Muscle of leg (tissue), 11 donors: ENCODE data around the gene PSAPL1. TPM values are rescaled to one million over a fixed set of nuclear protein-coding genes. Genes with fewer than 3 reads are reported as not detected.

Experiments used
- DNase-seq: peaks from one replicate; pipeline ENCODE4 v3.0.0; 2013
- H3K27ac ChIP-seq: one replicate; pipeline ENCODE4 v1.5.1; 2013; ENCODE audit warnings: mild to moderate bottlenecking, low read length, control low read depth
- H3K27me3 ChIP-seq: one replicate; pipeline ENCODE4 v1.6.1; 2013; ENCODE audit warnings: low read length; ENCODE audit not compliant: control insufficient read depth, insufficient read depth
- H3K36me3 ChIP-seq: one replicate; pipeline ENCODE4 v1.6.1; 2013; ENCODE audit warnings: low read length; ENCODE audit not compliant: control insufficient read depth, insufficient read depth
- H3K4me1 ChIP-seq: one replicate; pipeline ENCODE4 v1.6.1; 2013; ENCODE audit warnings: low read length; ENCODE audit not compliant: control insufficient read depth, insufficient read depth
- H3K4me3 ChIP-seq: one replicate; pipeline ENCODE4 v1.5.1; 2013; ENCODE audit warnings: low read length, control low read depth
- H3K9me3 ChIP-seq: replicated peaks from 2 replicates; pipeline ENCODE4 v1.6.1; 2013; ENCODE audit warnings: low read depth, low read length; ENCODE audit not compliant: control insufficient read depth
- WGBS: methylation state at CpG from one replicate; pipeline ENCODE4 v1.1.5; 2013; ENCODE audit warnings: missing lambda C conversion rate; ENCODE audit not compliant: insufficient coverage; 5-methylcytosine and 5-hydroxymethylcytosine counted together
- polyA plus RNA-seq, 8 donors: library from polyadenylated mRNA; unstranded; fragments of 120-200 nt; gene quantifications; one replicate each; pipeline versions ENCODE4 v1.2.1 to v1.2.3, GENCODE V29; 2013; ENCODE audit warnings: inconsistent platforms in 1 of 8, low replicate concordance in 1 of 8; ENCODE audit not compliant: insufficient read length in 8 of 8, insufficient read depth in 1 of 8
- total RNA-seq: library from RNA; stranded (reverse); fragments of 120-200 nt; gene quantifications from one replicate; pipeline ENCODE4 v1.2.4, GENCODE V29; 2013

Gene PSAPL1
- total and polyA plus RNA-seq, 9 donors: not detected

- Histone ChIP-seq H3K4me1 (peaks cover 10% of the 10 kb centered on the region), H3K36me3 (no peaks in the 10 kb centered on the region), H3K27ac (no peak overlapping the region), H3K27me3 (no peaks in the 10 kb centered on the region), H3K4me3 (no peak overlapping the region), H3K9me3 (no peaks in the 10 kb centered on the region)
- 90% methylated on average over 24 of the region's 28 CpGs for WGBS
- no peak for DNase-seq
These were observed 1.2 kb downstream of the PSAPL1 start for GRCh38 chr4:7433376-7434140.

GRCh38 chr4:7432531-7433375, 2.0 kb downstream of the PSAPL1 start:
- H3K4me1 ChIP-seq: peaks cover 14% of the 10 kb centered on the region
- no peaks in the 10 kb centered on the region for H3K27me3 ChIP-seq
- H3K4me3 ChIP-seq: no peak overlapping the region
- H3K27ac ChIP-seq: no peak overlapping the region
- no peaks in the 10 kb centered on the region for H3K36me3 ChIP-seq
- no peak for DNase-seq
- H3K9me3 ChIP-seq: no peaks in the 10 kb centered on the region
- 79% methylated on average over 16 of the region's 23 CpGs for WGBS

GRCh38 chr4:7431696-7432530, 2.8 kb downstream of the PSAPL1 start:
- H3K4me1 ChIP-seq: peaks cover 20% of the 10 kb centered on the region
- H3K9me3 ChIP-seq: no peaks in the 10 kb centered on the region
- H3K27me3 ChIP-seq: no peaks in the 10 kb centered on the region
- WGBS: 86% methylated on average over 26 of the region's 27 CpGs
- DNase-seq: no peak
- H3K27ac ChIP-seq: no peak overlapping the region
- no peaks in the 10 kb centered on the region for H3K36me3 ChIP-seq
- H3K4me3 ChIP-seq: no peak overlapping the region

- Histone ChIP-seq H3K4me1 (peaks cover 20% of the 10 kb centered on the region), H3K36me3 (no peaks in the 10 kb centered on the region), H3K27me3 (no peaks in the 10 kb centered on the region), H3K27ac (no peak overlapping the region), H3K9me3 (no peaks in the 10 kb centered on the region), H3K4me3 (no peak overlapping the region)
- 78% methylated on average over 16 of the region's 17 CpGs for WGBS
- DNase-seq: no peak
These were observed 3.6 kb downstream of the PSAPL1 start for GRCh38 chr4:7430965-7431695.

GRCh38 chr4:7430368-7430964, 4.3 kb downstream of the PSAPL1 start:
- Histone ChIP-seq H3K9me3 (no peaks in the 10 kb centered on the region), H3K4me1 (peaks cover 20% of the 10 kb centered on the region), H3K4me3 (no peak overlapping the region), H3K27ac (no peak overlapping the region), H3K27me3 (no peaks in the 10 kb centered on the region), H3K36me3 (no peaks in the 10 kb centered on the region)
- DNase-seq: peak; percentile 29
- 45% methylated on average over 12 of the region's 16 CpGs for WGBS

GRCh38 chr4:7429601-7430078, 5.1 kb downstream of the PSAPL1 start:
- 62% methylated on average over 7 of the region's 17 CpGs for WGBS
- DNase-seq: no peak
- no peak overlapping the region for H3K27ac ChIP-seq
- no peaks in the 10 kb centered on the region for H3K9me3 ChIP-seq
- peaks cover 14% of the 10 kb centered on the region for H3K4me1 ChIP-seq
- H3K4me3 ChIP-seq: no peak overlapping the region
- no peaks in the 10 kb centered on the region for H3K27me3 ChIP-seq
- H3K36me3 ChIP-seq: no peaks in the 10 kb centered on the region

GRCh38 chr4:7429069-7429416, 5.7 kb downstream of the PSAPL1 start:
- H3K9me3 ChIP-seq: no peaks in the 10 kb centered on the region
- WGBS: 93% methylated on average over 6 of the region's 9 CpGs
- H3K4me3 ChIP-seq: no peak overlapping the region
- H3K36me3 ChIP-seq: no peaks in the 10 kb centered on the region
- peaks cover 18% of the 10 kb centered on the region for H3K4me1 ChIP-seq
- no peaks in the 10 kb centered on the region for H3K27me3 ChIP-seq
- H3K27ac ChIP-seq: no peak overlapping the region
- DNase-seq: no peak

GRCh38 chr4:7428261-7429068, 6.3 kb downstream of the PSAPL1 start:
- Histone ChIP-seq H3K27me3 (no peaks in the 10 kb centered on the region), H3K4me3 (no peak overlapping the region), H3K4me1 (peaks cover 24% of the 10 kb centered on the region), H3K36me3 (no peaks in the 10 kb centered on the region), H3K27ac (no peak overlapping the region), H3K9me3 (no peaks in the 10 kb centered on the region)
- 81% methylated on average over 16 of the region's 16 CpGs for WGBS
- DNase-seq: no peak

GRCh38 chr4:7427831-7428260, 6.9 kb downstream of the PSAPL1 start:
- no peak for DNase-seq
- Histone ChIP-seq H3K27ac (no peak overlapping the region), H3K9me3 (no peaks in the 10 kb centered on the region), H3K4me3 (no peak overlapping the region), H3K36me3 (no peaks in the 10 kb centered on the region), H3K27me3 (no peaks in the 10 kb centered on the region), H3K4me1 (peaks cover 25% of the 10 kb centered on the region)
- WGBS: 89% methylated on average over 5 of the region's 13 CpGs
